Stimulated activated CD4-positive, alpha-beta T cell treated with anti-CD3 and anti-CD28 coated beads, Interleukin-1b, Interleukin-23, amount 100 ng/mL, for 48 hours (primary cell): ENCODE measurements around the gene USP1.

Experiments used
- DNase-seq: peaks from one replicate; pipeline ENCODE4 v3.0.0-alpha.2; 2020

USP1 gene

DNA sequence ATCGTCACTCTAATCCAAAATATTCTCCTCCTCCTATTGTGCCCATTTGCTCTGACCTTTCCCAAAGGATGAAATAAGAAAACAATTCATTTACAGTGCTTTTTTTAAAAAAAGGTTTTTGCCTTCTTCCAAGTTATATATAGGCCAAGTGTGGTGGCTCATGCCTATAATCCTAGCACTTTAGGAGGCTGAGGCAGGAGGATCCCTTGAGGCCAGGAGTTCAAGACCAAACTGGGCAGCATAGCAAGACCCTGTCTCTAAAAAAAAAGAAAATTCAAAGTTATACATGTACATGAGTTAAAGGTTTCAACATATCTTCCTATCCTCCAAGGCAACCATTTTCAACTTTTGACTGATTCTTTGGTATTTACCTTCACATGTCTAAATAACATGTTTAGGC is 10.1 kb upstream of the USP1 start:
- no peak for DNase-seq

DNA sequence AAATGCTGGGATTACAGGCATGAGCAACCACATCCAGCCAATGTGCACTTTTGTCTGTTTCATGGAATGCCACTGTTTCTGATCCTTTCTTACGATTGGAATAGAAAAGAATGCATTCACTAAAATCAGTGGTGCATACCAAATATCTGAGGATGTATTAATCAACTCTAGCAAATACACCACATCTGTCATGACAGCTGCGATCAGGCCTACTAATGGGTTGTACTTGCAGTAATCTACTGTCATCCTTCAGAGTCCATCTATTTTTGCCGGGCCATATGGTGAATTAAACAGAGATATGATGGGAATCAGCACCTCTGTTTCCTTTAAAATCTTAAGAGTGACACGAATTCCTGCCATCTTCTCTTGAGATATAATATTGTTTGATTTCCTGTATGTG is 8.5 kb upstream of the USP1 start:
- DNase-seq: no peak

GRCh38 chr1:62429581-62429980 is 7.3 kb upstream of the USP1 start:
- DNase-seq: no peak

GRCh38 chr1:62433861-62434617 is 2.8 kb upstream of the USP1 start:
- DNase-seq: no peak

DNA sequence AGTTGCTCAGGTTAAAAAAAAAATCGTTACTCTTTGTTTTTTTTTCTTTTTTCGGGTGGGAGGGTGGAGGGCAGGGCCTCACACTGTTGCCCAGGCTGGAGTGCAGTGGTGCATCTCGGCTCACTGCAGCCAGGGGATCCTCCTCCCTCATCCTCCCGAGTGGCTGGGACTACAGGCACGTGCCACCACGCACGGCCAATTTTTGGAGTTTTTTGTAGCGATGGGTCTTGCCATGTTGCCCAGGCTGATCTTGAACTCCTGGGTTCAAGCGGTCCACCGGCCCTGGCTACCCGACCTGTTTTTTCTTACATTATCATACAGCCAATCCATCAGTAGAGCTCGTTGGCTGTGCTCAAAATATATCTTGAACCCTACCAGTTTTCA is 2.2 kb upstream of the USP1 start:
- no peak for DNase-seq

DNA sequence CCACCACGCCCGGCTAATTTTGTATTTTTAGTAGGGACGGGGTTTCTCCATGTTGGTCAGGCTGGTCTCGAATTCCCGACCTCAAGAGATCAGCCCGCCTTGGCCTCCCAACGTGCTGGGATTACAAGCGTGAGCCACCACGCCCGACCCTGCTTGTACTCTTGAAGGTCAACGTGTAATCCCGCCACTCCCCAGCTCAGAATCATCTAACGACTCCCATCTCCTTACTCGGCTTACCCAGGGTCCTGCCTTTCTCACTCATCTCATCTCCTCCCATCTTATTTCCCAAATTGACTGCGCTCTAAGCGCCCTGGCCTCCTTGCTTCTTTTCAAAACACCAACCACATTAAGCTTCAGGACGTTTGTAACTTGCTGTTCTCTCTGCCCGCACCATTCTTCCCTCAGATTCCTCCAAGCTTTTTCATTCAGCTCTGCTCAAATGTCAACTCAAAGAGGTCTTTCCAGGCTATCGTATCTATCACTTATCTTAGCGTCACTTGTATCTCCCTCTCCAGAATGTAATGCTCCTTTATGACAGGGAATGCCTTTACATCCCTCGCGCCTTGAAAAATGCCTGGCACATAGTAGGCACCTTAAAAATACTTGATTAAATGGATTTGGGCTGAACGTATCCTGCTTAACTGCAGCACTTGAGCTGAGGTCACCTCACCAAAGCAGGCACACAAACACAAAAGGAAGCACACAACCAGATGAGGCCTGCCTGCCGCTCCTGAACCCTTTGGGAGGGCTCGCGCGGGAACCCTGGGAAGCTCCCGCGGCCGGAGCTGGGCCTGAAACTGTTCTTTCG is 1.4 kb upstream of the USP1 start:
- DNase-seq: no peak

DNA sequence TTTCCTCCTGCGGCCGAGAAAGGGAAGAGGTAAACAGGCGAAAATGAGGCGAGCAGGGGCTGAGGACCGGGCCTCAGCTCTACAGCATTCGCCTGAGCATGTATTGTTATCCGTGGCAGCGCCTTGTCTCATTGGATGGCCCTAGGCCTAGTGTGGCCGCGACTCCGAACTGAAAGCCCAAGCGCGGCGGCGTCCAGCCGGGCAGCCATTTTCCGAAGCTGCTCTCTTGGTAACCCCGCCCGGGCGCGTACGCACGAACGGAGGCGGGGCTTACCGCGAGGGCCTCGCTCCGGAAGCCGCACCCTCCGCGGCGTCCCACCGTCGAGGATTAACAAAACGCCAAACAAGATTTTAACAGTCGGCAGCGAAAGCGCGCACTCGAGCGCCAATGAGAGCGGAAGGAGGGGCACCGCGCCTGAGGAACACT is 797 bp upstream of the USP1 start:
- no peak for DNase-seq

- DNase-seq: no peak
Measured at GRCh38 chr1:62437273-62437940, 558 bp downstream of the USP1 start.

- DNase-seq: no peak
Measured at GRCh38 chr1:62438163-62438562, 1.3 kb downstream of the USP1 start.

- DNase-seq: no peak
Measured at GRCh38 chr1:62439652-62440371, 3.0 kb downstream of the USP1 start.

DNA sequence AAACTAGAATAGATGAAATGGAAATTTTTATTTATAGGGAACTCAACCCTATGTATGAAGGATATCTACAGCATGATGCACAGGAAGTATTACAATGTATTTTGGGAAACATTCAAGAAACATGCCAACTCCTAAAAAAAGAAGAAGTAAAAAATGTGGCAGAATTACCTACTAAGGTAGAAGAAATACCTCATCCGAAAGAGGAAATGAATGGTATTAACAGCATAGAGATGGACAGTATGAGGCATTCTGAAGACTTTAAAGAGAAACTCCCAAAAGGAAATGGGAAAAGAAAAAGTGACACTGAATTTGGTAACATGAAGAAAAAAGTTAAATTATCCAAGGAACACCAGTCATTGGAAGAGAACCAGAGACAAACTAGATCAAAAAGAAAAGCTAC is 7.9 kb downstream of the USP1 start:
- no peak for DNase-seq

GRCh38 chr1:62448221-62448933 is 11.5 kb downstream of the USP1 start:
- DNase-seq: no peak

- DNase-seq: no peak
Measured at GRCh38 chr1:62450301-62450700, 13.5 kb downstream of the USP1 start.

DNA sequence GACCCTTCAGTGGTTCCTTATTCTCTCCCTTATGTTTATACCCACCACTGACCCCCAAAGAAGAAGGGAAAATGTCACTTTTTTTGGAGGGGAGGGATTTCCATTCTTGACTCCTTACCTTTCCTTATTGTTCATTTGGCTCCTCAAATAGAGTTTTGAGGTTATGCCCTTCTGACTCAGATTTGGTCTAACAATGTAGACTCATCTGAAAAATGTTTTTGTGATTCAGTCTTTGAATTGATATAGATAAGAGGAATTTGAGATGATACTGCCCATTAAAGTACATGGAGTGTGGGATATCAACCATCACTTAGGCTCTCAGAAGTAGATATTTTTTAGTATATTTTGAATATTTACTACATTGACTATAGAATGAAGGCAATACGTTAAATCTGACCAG is 16.1 kb downstream of the USP1 start:
- DNase-seq: no peak

GRCh38 chr1:62457955-62458354 is 21.1 kb downstream of the USP1 start:
- DNase-seq: no peak

- no peak for DNase-seq
Measured at GRCh38 chr1:62462370-62462769, 25.5 kb downstream of the USP1 start.

GRCh38 chr1:62467092-62467491 is 30.2 kb downstream of the USP1 start:
- no peak for DNase-seq

DNA sequence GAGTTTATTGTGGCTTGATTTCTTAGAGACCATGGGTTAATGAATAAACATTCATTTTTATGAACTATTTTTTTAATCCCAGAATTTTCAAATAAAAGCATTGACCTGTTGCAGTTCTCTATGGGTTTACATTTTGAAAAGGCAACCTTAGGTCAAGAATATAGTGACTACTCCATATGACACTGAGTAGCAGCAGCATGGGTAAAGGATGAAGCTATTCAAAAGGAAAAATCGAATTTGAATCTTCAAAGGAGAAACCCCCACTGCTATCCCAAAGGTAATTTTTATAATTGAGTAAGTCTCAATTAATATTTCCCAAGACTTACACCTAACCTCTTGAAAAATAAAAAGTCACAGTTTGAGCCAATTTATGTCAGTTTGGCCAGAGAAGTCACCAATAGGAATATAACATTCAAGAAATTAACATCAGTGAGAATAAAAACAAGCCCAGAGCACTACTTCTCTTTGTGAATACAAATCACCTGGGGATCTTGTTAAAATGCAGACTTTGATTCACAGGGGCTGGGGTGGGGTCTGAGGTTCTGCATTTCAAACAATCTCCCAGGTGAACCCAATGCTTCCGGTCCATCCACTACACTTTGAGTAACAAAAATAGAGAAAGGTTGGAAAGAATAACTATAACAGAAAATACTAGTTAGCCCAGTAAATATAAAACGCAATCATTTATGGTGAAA is 39.8 kb downstream of the USP1 start:
- no peak for DNase-seq

GRCh38 chr1:62481681-62482080 is 44.8 kb downstream of the USP1 start:
- DNase-seq: no peak

- no peak for DNase-seq
Measured at GRCh38 chr1:62484824-62485468, 48.1 kb downstream of the USP1 start.

DNA sequence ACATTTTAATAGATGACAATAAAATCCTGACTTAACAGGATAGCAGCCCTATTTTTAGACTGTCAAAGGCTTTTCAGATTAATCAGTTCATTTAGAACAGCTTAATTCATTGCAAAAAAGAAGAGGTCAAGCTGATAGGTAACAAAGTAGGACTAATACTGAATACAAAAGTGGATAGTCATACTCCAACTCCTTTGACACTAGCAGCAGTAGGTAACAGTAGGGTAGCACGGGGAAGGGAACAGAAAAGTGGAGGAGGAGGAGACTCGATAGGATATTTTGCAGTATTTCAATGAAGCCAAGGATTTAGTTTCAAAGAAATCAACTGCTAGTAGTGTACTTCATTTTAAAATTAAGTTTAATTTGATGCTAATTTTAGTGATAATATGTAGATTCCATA is 51.1 kb downstream of the USP1 start:
- no peak for DNase-seq
